GM23338 (cell line): ENCODE results near the gene DCANP1. TPM values are rescaled to one million over a fixed set of nuclear protein-coding genes. Genes with fewer than 3 reads are reported as not detected.

Source experiments
- ATAC-seq: fragments of 200-7000 bp; cut with Tn5 transposase; 3 replicates; pipeline ENCODE4 v1.9.1; 2020
- DNase-seq: peaks from one replicate; pipeline ENCODE4 v3.0.0-alpha.2; 2015; ENCODE audit warnings: low spot score
- H2AFZ ChIP-seq: fragments of 200-600 bp; sonication (generic); 2 replicates; pipeline ENCODE4 v1.8.0; 2016; ENCODE audit warnings: antibody characterized with exemption, mild to moderate bottlenecking, moderate library complexity
- H3F3A ChIP-seq: fragments of 200-600 bp; sonication (generic); replicated peaks from 2 replicates; pipeline ENCODE4 v1.8.0; 2017; ENCODE audit warnings: antibody characterized with exemption, mixed run types, low read depth
- H3K27ac ChIP-seq: fragments of 200-600 bp; sonication (generic); 2 replicates; pipeline ENCODE4 v1.6.1; 2016; ENCODE audit warnings: low read depth
- H3K27me3 ChIP-seq: fragments of 200-600 bp; sonication (generic); 2 replicates; pipeline ENCODE4 v1.8.0; 2016; ENCODE audit warnings: mild to moderate bottlenecking, mixed run types, moderate library complexity; ENCODE audit not compliant: insufficient read depth
- H3K36me3 ChIP-seq: fragments of 200-600 bp; sonication (generic); 2 replicates; pipeline ENCODE4 v1.8.0; 2016; ENCODE audit warnings: mild to moderate bottlenecking; ENCODE audit not compliant: insufficient read depth
- H3K4me1 ChIP-seq: fragments of 200-600 bp; sonication (generic); 2 replicates; pipeline ENCODE4 v1.8.0; 2016; ENCODE audit warnings: mild to moderate bottlenecking, moderate library complexity; ENCODE audit not compliant: insufficient read depth
- H3K4me2 ChIP-seq: fragments of 200-600 bp; sonication (generic); 2 replicates; pipeline ENCODE4 v1.7.1; 2017; ENCODE audit warnings: mixed run types
- H3K4me3 ChIP-seq: fragments of 200-600 bp; sonication (generic); 2 replicates; pipeline ENCODE4 v1.6.1; 2016; ENCODE audit warnings: mixed run types
- H3K79me2 ChIP-seq: fragments of 200-600 bp; sonication (generic); replicated peaks from 2 replicates; pipeline ENCODE4 v1.8.0; 2017; ENCODE audit warnings: mild to moderate bottlenecking; ENCODE audit not compliant: insufficient read depth
- H3K9me2 ChIP-seq: fragments of 200-600 bp; sonication (generic); 2 replicates; pipeline ENCODE4 v1.8.0; 2017; ENCODE audit not compliant: insufficient read depth
- H4K20me1 ChIP-seq: fragments of 200-600 bp; sonication (generic); replicated peaks from 2 replicates; pipeline ENCODE4 v1.8.0; 2017; ENCODE audit warnings: mild to moderate bottlenecking; ENCODE audit not compliant: insufficient read depth
- H3K27ac Mint-ChIP-seq: 2 replicates; pipeline ENCODE4 v1.8.0; 2020; ENCODE audit warnings: inconsistent platforms, mild to moderate bottlenecking, moderate library complexity, mixed read lengths
- H3K27me3 Mint-ChIP-seq: 3 replicates; pipeline ENCODE4 v1.8.0; 2022; ENCODE audit warnings: low read depth, mild to moderate bottlenecking, moderate library complexity, mixed read lengths, inconsistent platforms; ENCODE audit not compliant: insufficient read depth, poor library complexity
- H3K36me3 Mint-ChIP-seq: 3 replicates; pipeline ENCODE4 v1.8.0; 2021; ENCODE audit warnings: low read depth, mild to moderate bottlenecking, inconsistent platforms, moderate library complexity, mixed read lengths
- H3K4me1 Mint-ChIP-seq: 3 replicates; pipeline ENCODE4 v1.8.0; 2020; ENCODE audit warnings: mild to moderate bottlenecking, inconsistent platforms, mixed read lengths
- H3K4me3 Mint-ChIP-seq: 3 replicates; pipeline ENCODE4 v1.8.0; 2021; ENCODE audit warnings: moderate library complexity, mild to moderate bottlenecking, inconsistent platforms, mixed read lengths
- H3K9me3 Mint-ChIP-seq: 3 replicates; pipeline ENCODE4 v1.8.0; 2020; ENCODE audit warnings: moderate library complexity, mild to moderate bottlenecking, inconsistent platforms, mixed read lengths
- CREB1 ChIP-seq: fragments of 250-450 bp; sonication (Bioruptor Pico); IDR thresholded peaks from 2 replicates; pipeline ENCODE4 v1.5.0; 2020; ENCODE audit warnings: low read depth, mild to moderate bottlenecking, moderate library complexity
- CTCF ChIP-seq, 2 experiments: fragments of 200-600 bp in 1 of 2; sonication (generic) in 1 of 2; conservative IDR thresholded peaks; 2 replicates each; pipeline versions ENCODE4 v1.5.1 to v1.6.1; 2016 to 2017; ENCODE audit warnings: antibody characterized with exemption in 2 of 2, low read depth in 2 of 2, mild to moderate bottlenecking in 2 of 2, moderate library complexity in 1 of 2
- ETS1 ChIP-seq: IDR thresholded peaks from 2 replicates; pipeline ENCODE4 v1.6.1; 2016; ENCODE audit warnings: antibody characterized with exemption
- EZH2 ChIP-seq: fragments of 200-600 bp; sonication (generic); IDR thresholded peaks from one replicate; pipeline ENCODE4 v1.8.0; 2017; ENCODE audit warnings: antibody characterized with exemption, mild to moderate bottlenecking, low read depth; ENCODE audit not compliant: unreplicated experiment
- EZH2phosphoT487 ChIP-seq: fragments of 200-600 bp; sonication (generic); IDR thresholded peaks from one replicate; pipeline ENCODE4 v1.8.1; 2018; ENCODE audit warnings: antibody characterized with exemption; ENCODE audit not compliant: unreplicated experiment
- JUNB ChIP-seq: IDR thresholded peaks from one replicate; pipeline ENCODE4 v1.6.1; 2016; ENCODE audit warnings: antibody characterized with exemption; ENCODE audit not compliant: unreplicated experiment
- NANOG ChIP-seq: IDR thresholded peaks from 2 replicates; pipeline ENCODE4 v1.6.1; 2016; ENCODE audit warnings: antibody characterized with exemption, borderline replicate concordance
- POLR2AphosphoS5 ChIP-seq: IDR thresholded peaks from 2 replicates; pipeline ENCODE4 v1.6.1; 2016; ENCODE audit warnings: antibody characterized with exemption, low read depth
- REST ChIP-seq: IDR thresholded peaks from one replicate; pipeline ENCODE4 v1.6.1; 2018; ENCODE audit warnings: antibody characterized with exemption; ENCODE audit not compliant: unreplicated experiment
- STAT1 ChIP-seq: IDR thresholded peaks from one replicate; pipeline ENCODE4 v1.6.1; 2016; ENCODE audit warnings: antibody characterized with exemption; ENCODE audit not compliant: unreplicated experiment
- ZNF114 ChIP-seq: fragments of 250-450 bp; sonication (Bioruptor Pico); IDR thresholded peaks from 2 replicates; pipeline ENCODE4 v1.5.0; 2020; ENCODE audit warnings: mild to moderate bottlenecking, moderate library complexity
- ZNF331 ChIP-seq: fragments of 250-450 bp; sonication (Bioruptor Pico); IDR thresholded peaks from 2 replicates; pipeline ENCODE4 v1.5.0; 2020; ENCODE audit warnings: low read depth, mild to moderate bottlenecking, moderate library complexity
- ZNF462 ChIP-seq: fragments of 250-450 bp; sonication (Bioruptor Pico); IDR thresholded peaks from 2 replicates; pipeline ENCODE4 v1.5.0; 2020; ENCODE audit warnings: mild to moderate bottlenecking, moderate library complexity
- polyA plus RNA-seq: library from polyadenylated mRNA; unstranded; fragments of >200 nt; fragmentation: Nextera tagmentation; extraction: Ambion mirVana; gene quantifications from 2 replicates; pipeline ENCODE4 v1.2.1, GENCODE V29; 2016
- total RNA-seq: library from RNA; depleted of rRNA; stranded (reverse); fragments of >200 nt; shearing (Covaris generic); gene quantifications from 2 replicates; pipeline ENCODE4 v1.2.3, GENCODE V29; 2014

DCANP1 gene
- total and polyA plus RNA-seq, 2 experiments from 2014 or later = not detected

- Mint-ChIP-seq H3K9me3 (no peaks in the 10 kb centered on the region), H3K27ac (no peak overlapping the region), H3K4me1 (peaks cover 46% of the 10 kb centered on the region), H3K4me3 (no peak overlapping the region), H3K27me3 (peaks cover 33% of the 10 kb centered on the region), H3K36me3 (no peaks in the 10 kb centered on the region)
- peaks cover 15% of the 10 kb centered on the region for H3F3A ChIP-seq
- H4K20me1 ChIP-seq = peaks cover 11% of the 10 kb centered on the region
- H2AFZ ChIP-seq = no peak overlapping the region
- no peak overlapping the region for H3K4me2 ChIP-seq
- H3K4me1 ChIP-seq = peaks cover 44% of the 10 kb centered on the region
- peaks cover 5% of the 10 kb centered on the region for H3K79me2 ChIP-seq
- H3K27me3 ChIP-seq = peaks cover 86% of the 10 kb centered on the region
- DNase-seq = no peak
- TF ChIP-seq ZNF331 (no peak), STAT1 (no peak), REST (no peak), JUNB (no peak), EZH2 (no peak), CREB1 (no peak), CTCF (conservative IDR thresholded peaks at IDR 0.05; ENCODE audit: low read depth in 2 of 2) (no peak), ZNF114 (CRISPR knock-in tag) (no peak), EZH2phosphoT487 (no peak), NANOG (no peak), ZNF462 (CRISPR knock-in tag) (no peak), POLR2AphosphoS5 (no peak), ETS1 (no peak)
- no peak for ATAC-seq
- no peak overlapping the region for H3K27ac ChIP-seq
- no peak overlapping the region for H3K4me3 ChIP-seq
- H3K36me3 ChIP-seq = no peaks in the 10 kb centered on the region
- H3K9me2 ChIP-seq = no peaks in the 10 kb centered on the region
Measured at GRCh38 chr5:135402031-135402430, 45.1 kb downstream of the DCANP1 start.
